Nephron progenitor cell (in vitro differentiated cells): ENCODE data around the gene CEMP1.
A peak's percentile ranks its signal among the peaks of the same experiment; 100 is the strongest.
"Not testable (repeated sequence)": the region's sequence is repeated elsewhere in the genome, so short reads cannot be mapped to it uniquely, and the experiment has no call there.

Source experiments
- DNase-seq: peaks from one replicate; pipeline ENCODE4 v3.0.0; 2021
- H3K27ac Mint-ChIP-seq: 2 replicates; pipeline ENCODE4 v1.8.0; 2021; ENCODE audit warnings: mild to moderate bottlenecking, moderate library complexity, mixed read lengths
- H3K27me3 Mint-ChIP-seq: 2 replicates; pipeline ENCODE4 v1.8.0; 2021; ENCODE audit warnings: mild to moderate bottlenecking, low read depth, mixed read lengths; ENCODE audit not compliant: poor library complexity
- H3K36me3 Mint-ChIP-seq: 2 replicates; pipeline ENCODE4 v1.8.0; 2021; ENCODE audit warnings: low read depth, mixed read lengths
- H3K4me1 Mint-ChIP-seq: 2 replicates; pipeline ENCODE4 v1.8.0; 2021; ENCODE audit warnings: mixed read lengths
- H3K4me3 Mint-ChIP-seq: 2 replicates; pipeline ENCODE4 v1.8.0; 2021; ENCODE audit warnings: mild to moderate bottlenecking, moderate library complexity, mixed read lengths
- H3K9me3 Mint-ChIP-seq: 2 replicates; pipeline ENCODE4 v1.8.0; 2021; ENCODE audit warnings: mild to moderate bottlenecking, moderate library complexity, mixed read lengths
- CTCF ChIP-seq: fragments of 200-600 bp; sonication (generic); IDR thresholded peaks from 2 replicates; pipeline ENCODE4 v1.5.0; 2021; ENCODE audit warnings: antibody characterized with exemption

The CEMP1 gene

GRCh38 chr16:2535625-2536013 lies 4.4 kb upstream of the CEMP1 start:
- Mint-ChIP-seq H3K4me3 (no peak overlapping the region), H3K36me3 (no peaks in the 10 kb centered on the region), H3K27ac (no peak overlapping the region), H3K9me3 (no peaks in the 10 kb centered on the region), H3K4me1 (peaks cover 36% of the 10 kb centered on the region), H3K27me3 (peaks cover 5% of the 10 kb centered on the region)
- no peak for TF ChIP-seq CTCF
- DNase-seq, result no peak

- H3K27ac Mint-ChIP-seq, H3K36me3 Mint-ChIP-seq, DNase-seq, H3K27me3 Mint-ChIP-seq, H3K9me3 Mint-ChIP-seq: not testable (repeated sequence)
- Mint-ChIP-seq H3K4me1 (peaks cover 31% of the 10 kb centered on the region), H3K4me3 (peak overlapping the region; percentile 69)
These were observed 3.1 kb upstream of the CEMP1 start for GRCh38 chr16:2534335-2534734.

- no peak for TF ChIP-seq CTCF
- no peaks in the 10 kb centered on the region for H3K9me3 Mint-ChIP-seq
- no peak for DNase-seq
- no peaks in the 10 kb centered on the region for H3K36me3 Mint-ChIP-seq
- no peak overlapping the region for H3K27ac Mint-ChIP-seq
- peaks cover 5% of the 10 kb centered on the region for H3K27me3 Mint-ChIP-seq
- H3K4me1 Mint-ChIP-seq, result peaks cover 26% of the 10 kb centered on the region
- H3K4me3 Mint-ChIP-seq, result peak overlapping the region; percentile 69
These were observed 2.7 kb upstream of the CEMP1 start for GRCh38 chr16:2533912-2534311.

- H3K9me3 Mint-ChIP-seq, H3K36me3 Mint-ChIP-seq, H3K27me3 Mint-ChIP-seq, DNase-seq: not testable (repeated sequence)
- Mint-ChIP-seq H3K4me1 (peaks cover 22% of the 10 kb centered on the region), H3K27ac (peak overlapping the region; percentile 78), H3K4me3 (peak overlapping the region; percentile 89)
These were observed 2.0 kb upstream of the CEMP1 start for GRCh38 chr16:2533142-2533755.

- Mint-ChIP-seq H3K36me3 (no peaks in the 10 kb centered on the region), H3K9me3 (no peaks in the 10 kb centered on the region), H3K27ac (peak overlapping the region; percentile 78), H3K27me3 (peaks cover 5% of the 10 kb centered on the region), H3K4me1 (peaks cover 22% of the 10 kb centered on the region), H3K4me3 (peak overlapping the region; percentile 89)
- DNase-seq, result no peak
- no peak for TF ChIP-seq CTCF
These were observed 1.4 kb upstream of the CEMP1 start for GRCh38 chr16:2532494-2533141.

- Mint-ChIP-seq H3K9me3 (no peaks in the 10 kb centered on the region), H3K27me3 (peaks cover 5% of the 10 kb centered on the region), H3K27ac (no peak overlapping the region), H3K4me1 (peaks cover 17% of the 10 kb centered on the region), H3K4me3 (peak overlapping the region; percentile 89), H3K36me3 (no peaks in the 10 kb centered on the region)
- no peak for TF ChIP-seq CTCF
- DNase-seq, result peak; percentile 97
These were observed 687 bp upstream of the CEMP1 start for GRCh38 chr16:2531696-2532493.
